Activated CD8-positive, alpha-beta memory T cell treated with anti-CD3 and anti-CD28 coated beads, Interleukin-2, amount 50 U/mL, for 24 hours (primary cell): ENCODE results near the gene ALB.

ENCODE experiments used
- DNase-seq: peaks from one replicate; pipeline ENCODE4 v3.0.0-alpha.2; 2020; ENCODE audit errors: extremely low read depth

Gene ALB

GRCh38 chr4:73429826-73430587, 25.9 kb downstream of the ALB start:
- DNase-seq, result no peak

- DNase-seq, result no peak
Measured at GRCh38 chr4:73431813-73432168, 27.7 kb downstream of the ALB start.

- DNase-seq, result no peak
Measured at GRCh38 chr4:73432169-73433000, 28.3 kb downstream of the ALB start.

GRCh38 chr4:73433140-73433539, 29.1 kb downstream of the ALB start:
- no peak for DNase-seq

GRCh38 chr4:73434311-73434710, 30.2 kb downstream of the ALB start:
- no peak for DNase-seq

GRCh38 chr4:73435984-73436383, 31.9 kb downstream of the ALB start, which contains the start of gene AFP:
Gene AFP, plus strand, starts transcription at chr4:73436221. Its CDS starts 42 bp downstream, at chr4:73436263.
- no peak for DNase-seq

GRCh38 chr4:73436674-73437557, 32.8 kb downstream of the ALB start:
- DNase-seq, result no peak

GRCh38 chr4:73437558-73437956, 33.5 kb downstream of the ALB start:
- no peak for DNase-seq

GRCh38 chr4:73438048-73438447, 34.0 kb downstream of the ALB start:
- no peak for DNase-seq

- no peak for DNase-seq
Measured at GRCh38 chr4:73438582-73439215, 34.6 kb downstream of the ALB start.

GRCh38 chr4:73439445-73439844, 35.4 kb downstream of the ALB start:
- DNase-seq, result no peak

- no peak for DNase-seq
Measured at GRCh38 chr4:73439991-73440390, 35.9 kb downstream of the ALB start.

GRCh38 chr4:73440653-73441052, 36.6 kb downstream of the ALB start:
- no peak for DNase-seq

- DNase-seq, result no peak
Measured at GRCh38 chr4:73442275-73442674, 38.2 kb downstream of the ALB start.

GRCh38 chr4:73443224-73443623, 39.1 kb downstream of the ALB start:
- no peak for DNase-seq

GRCh38 chr4:73445383-73446335, 41.6 kb downstream of the ALB start:
- DNase-seq, result no peak

- no peak for DNase-seq
Measured at GRCh38 chr4:73446336-73446938, 42.4 kb downstream of the ALB start.

- DNase-seq, result no peak
Measured at GRCh38 chr4:73447671-73448070, 43.6 kb downstream of the ALB start.

GRCh38 chr4:73448448-73449203, 44.5 kb downstream of the ALB start:
- no peak for DNase-seq
